Measurements from ENCODE around the gene SP110.
"Not testable (repeated sequence)": the region's sequence is repeated elsewhere in the genome, so short reads cannot be mapped to it uniquely, and the experiment has no call there.

SP110 gene

DNA sequence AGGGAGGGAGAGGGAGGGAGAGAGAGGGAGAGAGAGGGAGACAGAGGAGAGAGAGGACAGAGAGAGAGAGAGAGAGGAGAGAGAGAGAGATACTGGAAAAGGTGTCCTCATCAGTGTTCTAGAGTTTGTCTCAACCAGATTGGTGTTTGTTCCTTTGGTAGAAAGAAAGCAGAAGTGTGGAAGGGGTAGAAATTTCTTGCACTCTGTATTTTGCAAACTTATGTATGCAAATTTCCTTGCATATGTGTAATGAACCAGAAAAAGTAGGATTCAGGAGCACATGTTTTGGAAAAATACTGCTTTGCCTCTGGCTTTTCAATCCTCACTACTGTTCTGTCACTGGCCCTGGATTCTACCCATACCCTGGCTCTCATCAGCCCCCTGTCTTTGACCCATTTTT is 4.7 kb upstream of the SP110 start:
- DNase-seq (ENCODE audit: extremely low read depth, low read depth): no peak
- TF ChIP-seq, protein P1, sequence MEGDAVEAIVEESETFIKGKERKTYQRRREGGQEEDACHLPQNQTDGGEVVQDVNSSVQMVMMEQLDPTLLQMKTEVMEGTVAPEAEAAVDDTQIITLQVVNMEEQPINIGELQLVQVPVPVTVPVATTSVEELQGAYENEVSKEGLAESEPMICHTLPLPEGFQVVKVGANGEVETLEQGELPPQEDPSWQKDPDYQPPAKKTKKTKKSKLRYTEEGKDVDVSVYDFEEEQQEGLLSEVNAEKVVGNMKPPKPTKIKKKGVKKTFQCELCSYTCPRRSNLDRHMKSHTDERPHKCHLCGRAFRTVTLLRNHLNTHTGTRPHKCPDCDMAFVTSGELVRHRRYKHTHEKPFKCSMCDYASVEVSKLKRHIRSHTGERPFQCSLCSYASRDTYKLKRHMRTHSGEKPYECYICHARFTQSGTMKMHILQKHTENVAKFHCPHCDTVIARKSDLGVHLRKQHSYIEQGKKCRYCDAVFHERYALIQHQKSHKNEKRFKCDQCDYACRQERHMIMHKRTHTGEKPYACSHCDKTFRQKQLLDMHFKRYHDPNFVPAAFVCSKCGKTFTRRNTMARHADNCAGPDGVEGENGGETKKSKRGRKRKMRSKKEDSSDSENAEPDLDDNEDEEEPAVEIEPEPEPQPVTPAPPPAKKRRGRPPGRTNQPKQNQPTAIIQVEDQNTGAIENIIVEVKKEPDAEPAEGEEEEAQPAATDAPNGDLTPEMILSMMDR (IDR thresholded peaks at IDR 0.05; ENCODE audit: low read depth, low read length): no peak

DNA sequence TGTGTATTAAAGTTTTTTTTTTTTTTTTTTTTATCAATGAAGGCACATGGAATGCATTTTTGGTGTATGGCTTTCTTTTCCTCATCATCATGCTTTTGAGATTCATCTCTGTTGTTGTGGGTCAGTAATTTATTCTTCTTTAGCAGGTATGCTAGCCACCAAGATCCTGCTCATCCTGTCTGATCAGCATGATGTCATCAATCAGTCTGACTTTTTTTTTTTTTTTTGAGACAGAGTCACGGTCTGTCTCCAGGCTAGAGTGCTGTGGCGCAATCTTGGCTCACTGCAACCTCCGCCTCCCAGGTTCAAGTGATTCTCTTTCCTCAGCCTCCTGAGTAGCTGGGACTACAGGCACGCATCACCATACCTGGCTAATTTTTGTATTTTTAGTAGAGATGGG is 3.0 kb upstream of the SP110 start:
- not testable (repeated sequence) for DNase-seq (ENCODE audit: extremely low read depth, low read depth)

DNA sequence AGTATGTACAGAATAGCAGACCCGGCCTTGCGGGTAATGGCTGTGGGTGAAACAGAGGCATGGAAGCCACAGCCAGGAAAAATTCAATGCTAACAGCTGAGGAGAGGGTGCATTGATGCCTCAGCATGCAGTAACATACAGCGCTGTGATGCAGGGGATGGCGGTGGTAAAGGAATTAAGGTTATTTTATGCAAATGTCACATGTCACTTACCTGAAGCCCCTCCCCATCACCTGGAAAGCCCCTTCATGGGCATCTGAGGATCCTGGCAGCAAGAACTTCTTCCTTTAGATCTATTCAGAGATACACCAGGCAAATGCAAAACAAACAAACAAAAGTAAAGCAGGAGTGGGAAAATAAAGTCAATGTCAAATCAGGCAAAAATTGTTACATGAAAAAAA is 1.7 kb upstream of the SP110 start:
- no peak for DNase-seq (ENCODE audit: extremely low read depth, low read depth)
- TF ChIP-seq, protein P1 (IDR thresholded peaks at IDR 0.05; ENCODE audit: low read depth, low read length): no peak

DNA sequence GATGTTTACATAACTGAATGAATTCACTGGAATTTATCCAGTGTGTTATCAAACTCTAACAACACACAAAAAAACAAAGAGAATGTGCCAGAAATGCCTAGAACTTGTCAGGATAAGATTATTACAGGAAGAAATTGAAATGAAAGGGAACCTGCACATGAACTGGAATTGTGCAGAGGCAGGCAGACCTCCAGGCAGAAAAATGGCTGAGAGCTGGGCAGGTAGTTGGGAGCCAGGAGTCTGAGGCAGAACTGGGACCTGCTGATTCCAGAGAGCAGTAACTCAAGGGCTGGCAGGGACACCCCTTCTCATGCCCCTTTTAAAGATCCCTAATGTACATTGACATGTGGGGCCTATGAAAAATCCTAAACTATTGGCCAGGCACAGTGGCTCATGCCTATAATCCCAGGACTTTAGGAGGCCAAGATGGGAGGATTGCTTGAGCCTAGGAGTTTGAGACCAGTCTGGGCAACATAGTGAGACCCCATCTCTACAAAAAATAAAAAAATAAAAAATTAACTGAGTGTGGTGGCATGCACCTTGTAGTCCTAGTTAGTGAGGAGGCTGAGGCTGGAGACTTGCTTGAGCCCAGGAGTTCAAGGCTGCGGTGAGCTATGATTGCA is 674 bp upstream of the SP110 start:
- TF ChIP-seq, protein P1 (IDR thresholded peaks at IDR 0.05; ENCODE audit: low read depth, low read length): no peak

DNA sequence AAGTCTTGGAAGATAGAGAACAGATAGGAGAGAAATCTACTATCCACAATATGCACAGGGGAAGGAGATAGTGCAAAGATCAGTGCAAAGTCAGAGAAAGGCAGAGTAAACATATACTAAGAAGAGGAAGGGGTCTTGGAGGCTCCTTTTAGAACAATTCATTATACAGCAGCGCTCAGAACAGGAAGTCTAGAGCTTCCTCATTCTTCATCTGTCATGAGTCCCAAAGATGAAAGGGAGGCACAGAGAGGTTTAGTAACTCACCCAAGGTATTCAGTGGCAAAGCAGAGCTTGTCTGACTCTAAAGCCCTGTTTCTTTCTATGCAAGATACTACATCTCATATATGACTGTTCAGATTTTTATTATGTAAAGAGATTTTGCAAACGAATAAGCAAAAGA is 1.4 kb downstream of the SP110 start:
- no peak for DNase-seq (ENCODE audit: extremely low read depth, low read depth)

More for the DNA sequence above, 674 bp upstream of the SP110 start:
- DNase-seq (ENCODE audit: extremely low read depth, low read depth): no peak

DNA sequence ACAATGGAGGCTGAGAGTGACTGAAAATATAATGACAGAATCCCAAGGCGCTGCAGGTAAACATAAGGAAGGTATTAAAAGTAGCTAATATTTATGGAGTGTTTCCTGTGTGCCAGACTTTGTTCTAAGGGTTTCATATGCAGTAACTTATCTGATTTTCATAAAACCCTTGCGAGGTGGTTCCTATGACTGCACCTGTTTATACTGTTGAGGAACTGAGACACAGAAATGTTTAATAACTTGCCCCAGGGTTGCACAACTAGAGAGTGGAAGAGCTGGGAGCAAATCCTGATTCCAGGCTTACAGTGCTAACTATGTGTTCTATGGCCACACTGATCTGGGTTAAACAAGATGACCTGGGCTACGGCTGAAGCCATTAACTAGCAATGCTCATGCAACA is 2.4 kb downstream of the SP110 start:
- no peak for DNase-seq (ENCODE audit: extremely low read depth, low read depth)

More for the DNA sequence above, 1.4 kb downstream of the SP110 start:
- TF ChIP-seq, protein P1 (IDR thresholded peaks at IDR 0.05; ENCODE audit: low read depth, low read length): no peak

DNA sequence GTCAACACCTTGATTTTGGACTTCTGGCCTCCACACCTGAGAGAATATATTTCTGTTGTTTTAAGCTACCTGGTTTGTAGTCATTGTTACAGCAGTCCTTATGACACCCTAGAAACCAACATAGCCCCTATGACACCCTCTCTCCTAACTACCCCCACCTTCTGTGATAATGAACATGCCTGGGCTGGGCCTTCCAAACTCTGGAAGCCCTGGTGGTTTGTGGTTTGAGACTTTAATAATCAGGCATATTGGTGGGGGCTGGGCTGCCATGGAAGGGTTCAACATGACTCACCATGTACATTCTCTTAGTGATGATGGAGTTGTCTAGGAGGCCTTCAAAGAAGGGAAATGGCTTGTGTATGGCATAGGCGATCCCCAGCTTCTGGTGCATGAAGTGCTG is 3.3 kb downstream of the SP110 start:
- DNase-seq (ENCODE audit: extremely low read depth, low read depth): no peak
- TF ChIP-seq, protein P1 (IDR thresholded peaks at IDR 0.05; ENCODE audit: low read depth, low read length): no peak

More for the DNA sequence above, 2.4 kb downstream of the SP110 start:
- TF ChIP-seq, protein P1 (IDR thresholded peaks at IDR 0.05; ENCODE audit: low read depth, low read length): no peak

DNA sequence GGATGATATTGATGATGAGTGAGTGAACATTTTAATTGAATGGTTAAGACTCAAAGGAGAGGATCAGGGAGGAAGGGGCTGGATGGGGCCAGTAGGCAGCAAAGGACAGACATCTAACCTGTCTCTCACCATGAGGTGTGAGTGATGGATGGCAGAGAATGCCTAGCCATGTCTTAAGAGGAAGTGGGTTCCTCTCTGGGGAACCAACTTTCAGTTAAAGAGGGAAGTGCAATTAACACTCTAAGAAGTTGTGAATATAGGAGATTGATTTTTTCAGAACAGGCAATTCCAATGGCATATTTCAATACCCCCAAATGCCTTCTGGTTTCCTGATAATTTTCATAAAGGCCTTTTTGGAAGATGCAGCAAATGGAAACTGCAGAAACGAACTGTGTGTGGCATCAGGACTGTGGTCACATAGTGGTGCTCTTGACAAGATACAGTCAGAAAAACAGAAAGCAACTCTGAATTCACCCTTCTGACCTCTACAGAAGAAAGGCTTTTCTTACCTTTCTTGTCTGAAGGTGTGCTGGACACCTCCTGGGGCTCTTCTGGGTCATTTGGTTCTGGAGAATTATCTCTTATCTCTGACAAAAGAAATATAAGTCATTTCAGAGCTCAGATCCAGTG is 10.2 kb downstream of the SP110 start:
- DNase-seq (ENCODE audit: extremely low read depth, low read depth): no peak
- TF ChIP-seq, protein P1 (IDR thresholded peaks at IDR 0.05; ENCODE audit: low read depth, low read length): no peak

Data from AG09319 (cell line).